ENCODE data around the gene SUPT16H. TPM values are rescaled to one million over a fixed set of nuclear protein-coding genes. Genes with fewer than 3 reads are reported as not detected.
A peak's percentile ranks its signal among the peaks of the same experiment; 100 is the strongest.
"Not testable (repeated sequence)": the region's sequence is repeated elsewhere in the genome, so short reads cannot be mapped to it uniquely, and the experiment has no call there.

Gene SUPT16H
- polyA plus RNA-seq, 1 experiment = 31.2 TPM

DNA sequence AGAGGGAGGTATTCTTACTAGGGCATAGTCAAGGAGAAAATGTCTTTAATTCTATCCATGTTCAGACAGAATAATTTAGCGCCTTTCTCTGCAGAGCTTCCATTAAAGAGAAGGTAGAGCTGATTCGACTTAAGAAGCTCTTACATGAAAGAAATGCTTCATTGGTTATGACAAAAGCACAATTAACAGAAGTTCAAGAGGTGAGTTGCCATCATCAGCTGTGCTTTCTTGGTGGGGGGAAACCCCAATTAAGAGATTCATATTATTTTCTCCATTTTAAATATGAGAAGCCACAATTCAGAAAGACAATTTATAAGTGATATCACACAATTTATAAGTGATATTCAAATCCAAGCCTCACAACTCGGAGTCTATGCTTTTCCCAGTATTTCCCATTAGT lies 76.2 kb downstream of the SUPT16H start:
- no peak for DNase-seq (ENCODE audit: low read depth)
- H3K27me3 ChIP-seq (ENCODE audit: control insufficient read depth, insufficient read depth, low read length) = peaks cover 5% of the 10 kb centered on the region; the same call in 1 of the 2 replicates
- CTCF ChIA-PET = no interaction called here
- H3K4me3 ChIP-seq (ENCODE audit: low read depth, low read length) = no peak overlapping the region
- TF ChIP-seq, protein P1, sequence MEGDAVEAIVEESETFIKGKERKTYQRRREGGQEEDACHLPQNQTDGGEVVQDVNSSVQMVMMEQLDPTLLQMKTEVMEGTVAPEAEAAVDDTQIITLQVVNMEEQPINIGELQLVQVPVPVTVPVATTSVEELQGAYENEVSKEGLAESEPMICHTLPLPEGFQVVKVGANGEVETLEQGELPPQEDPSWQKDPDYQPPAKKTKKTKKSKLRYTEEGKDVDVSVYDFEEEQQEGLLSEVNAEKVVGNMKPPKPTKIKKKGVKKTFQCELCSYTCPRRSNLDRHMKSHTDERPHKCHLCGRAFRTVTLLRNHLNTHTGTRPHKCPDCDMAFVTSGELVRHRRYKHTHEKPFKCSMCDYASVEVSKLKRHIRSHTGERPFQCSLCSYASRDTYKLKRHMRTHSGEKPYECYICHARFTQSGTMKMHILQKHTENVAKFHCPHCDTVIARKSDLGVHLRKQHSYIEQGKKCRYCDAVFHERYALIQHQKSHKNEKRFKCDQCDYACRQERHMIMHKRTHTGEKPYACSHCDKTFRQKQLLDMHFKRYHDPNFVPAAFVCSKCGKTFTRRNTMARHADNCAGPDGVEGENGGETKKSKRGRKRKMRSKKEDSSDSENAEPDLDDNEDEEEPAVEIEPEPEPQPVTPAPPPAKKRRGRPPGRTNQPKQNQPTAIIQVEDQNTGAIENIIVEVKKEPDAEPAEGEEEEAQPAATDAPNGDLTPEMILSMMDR (IDR thresholded peaks at IDR 0.05; ENCODE audit: insufficient read depth, low read depth, low read length) = no peak
- POLR2A ChIA-PET = no interaction called here
- no peaks in the 10 kb centered on the region for H3K36me3 ChIP-seq (ENCODE audit: control insufficient read depth, insufficient read depth, low read length)

DNA sequence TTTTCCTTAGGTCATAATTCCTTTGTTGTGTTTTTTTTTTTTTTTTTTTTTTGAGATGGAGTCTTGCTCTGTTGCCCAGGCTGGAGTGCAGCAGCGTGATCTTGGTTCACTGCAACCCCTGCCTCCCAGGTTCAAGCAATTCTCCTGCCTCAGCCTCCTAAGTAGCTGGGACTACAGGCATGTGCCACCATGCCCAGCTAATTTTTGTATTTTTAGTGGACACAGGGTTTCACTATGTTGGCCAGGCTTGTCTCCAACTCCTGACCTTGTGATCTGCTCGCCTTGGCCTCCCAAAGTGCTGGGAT lies 81.0 kb downstream of the SUPT16H start:
- H3K27me3 ChIP-seq (ENCODE audit: control insufficient read depth, insufficient read depth, low read length); H3K4me3 ChIP-seq (ENCODE audit: low read depth, low read length); CTCF ChIA-PET; POLR2A ChIA-PET; DNase-seq (ENCODE audit: low read depth); H3K36me3 ChIP-seq (ENCODE audit: control insufficient read depth, insufficient read depth, low read length): not testable (repeated sequence)

DNA sequence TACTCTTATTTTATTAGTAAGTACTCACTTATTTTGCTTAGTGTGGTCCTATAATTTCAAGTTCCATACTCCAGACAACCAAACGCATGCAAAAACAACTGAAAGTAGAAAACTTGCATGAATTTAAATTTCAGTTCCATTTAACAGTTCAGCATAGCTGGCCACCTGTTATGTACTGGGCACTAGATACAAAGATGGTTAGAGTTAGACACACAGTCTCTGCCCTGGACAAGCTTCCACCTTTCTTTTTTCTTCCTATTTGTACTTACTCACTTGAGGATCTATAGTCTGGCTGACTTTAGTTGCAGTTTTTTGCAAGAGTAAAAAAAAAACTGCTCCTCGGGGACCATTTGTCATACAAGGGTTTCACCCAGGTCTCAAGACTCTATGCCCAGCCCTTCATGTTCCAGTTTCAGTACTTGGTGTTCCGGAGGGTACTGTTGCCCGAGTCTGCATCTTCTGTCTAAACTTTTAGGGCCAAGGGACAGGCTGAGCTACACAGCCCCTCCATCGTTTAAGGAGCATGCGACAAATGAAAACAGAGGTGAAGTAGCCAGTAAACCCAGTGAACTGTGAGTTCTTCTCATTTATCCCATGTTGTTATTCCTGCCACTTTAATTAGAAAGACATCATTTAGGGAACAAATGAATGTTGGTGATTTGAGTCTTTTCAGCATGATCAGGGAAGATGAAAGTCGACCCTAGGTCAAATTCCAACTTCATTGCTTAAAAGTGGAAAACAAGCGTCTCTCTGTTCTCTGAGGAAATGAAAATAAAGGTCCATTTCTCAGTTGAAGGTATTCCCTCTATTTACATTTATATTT lies 81.6 kb downstream of the SUPT16H start:
- POLR2A ChIA-PET = no interaction called here

More for the DNA sequence above, 81.6 kb downstream of the SUPT16H start:
- Histone ChIP-seq H3K27me3 (ENCODE audit: control insufficient read depth, insufficient read depth, low read length) (peaks cover 8% of the 10 kb centered on the region), H3K4me3 (ENCODE audit: low read depth, low read length) (no peak overlapping the region), H3K36me3 (ENCODE audit: control insufficient read depth, insufficient read depth, low read length) (no peaks in the 10 kb centered on the region)
- TF ChIP-seq, protein P1 (IDR thresholded peaks at IDR 0.05; ENCODE audit: insufficient read depth, low read depth, low read length) = no peak
- CTCF ChIA-PET = no interaction called here
- DNase-seq (ENCODE audit: low read depth) = no peak

Small RNA genes within 50 kb of the gene (small RNA-seq; reads per million reads assigned to genes)
- gene RN7SL650P (ENCODE audit: insufficient read length, low read depth, low replicate concordance) (not detected), gene SNORD8 (ENCODE audit: insufficient read length, low read depth, low replicate concordance) (14.3 reads per million, percentile 80 among the genes with 10 or more reads in this experiment), gene SNORD9 (ENCODE audit: insufficient read length, low read depth, low replicate concordance) (9.5 reads per million, percentile 76 among the genes with 10 or more reads in this experiment)

Other genes with a start within 250 kb of the SUPT16H start
- gene OR5AU1, start 228.0 kb downstream of the SUPT16H start, polyA plus RNA-seq (2011; rRNA removed) = not detected in 2 replicates
- gene HNRNPC, start 114.6 kb downstream of the SUPT16H start, polyA plus RNA-seq (2011; rRNA removed) = 540 and 712 TPM in 2 replicates
- gene RPGRIP1, start 103.9 kb downstream of the SUPT16H start, polyA plus RNA-seq (2011; rRNA removed) = not detected in 2 replicates
- 16.8 and 25.4 TPM in 2 replicates for gene CHD8, start 72.1 kb upstream of the SUPT16H start, polyA plus RNA-seq (2011; rRNA removed)
- gene RAB2B, start 92.9 kb upstream of the SUPT16H start, polyA plus RNA-seq (2011; rRNA removed) = 20.3 and 29.9 TPM in 2 replicates
- gene TOX4, start 93.2 kb upstream of the SUPT16H start, polyA plus RNA-seq (2011; rRNA removed) = 105 and 141 TPM in 2 replicates
- 52.3 and 63.3 TPM in 2 replicates for gene METTL3, start 127.3 kb upstream of the SUPT16H start, polyA plus RNA-seq (2011; rRNA removed)
- 4.0 and 7.2 TPM in 2 replicates for gene SALL2, start 142.3 kb upstream of the SUPT16H start, polyA plus RNA-seq (2011; rRNA removed)
- gene OR10G3, start 196.1 kb upstream of the SUPT16H start, polyA plus RNA-seq (2011; rRNA removed) = not detected in 2 replicates

Measured in BJ (cell line).